GM18873 (cell line): Measurements from ENCODE around the gene PNLIPRP3.

Experiments
- ATAC-seq: cut with Tn5 transposase; IDR thresholded peaks from one replicate; pipeline ENCODE4 v1.9.1; 2021; ENCODE audit warnings: mild to moderate bottlenecking, moderate library complexity, moderate number of reproducible peaks; ENCODE audit not compliant: unreplicated experiment, low FRiP score

The PNLIPRP3 gene

GRCh38 chr10:116489460-116489859 lies 61.8 kb downstream of the PNLIPRP3 start:
- no peak for ATAC-seq

GRCh38 chr10:116490028-116490662 lies 62.5 kb downstream of the PNLIPRP3 start:
- ATAC-seq = no peak

- ATAC-seq = no peak
Measured at GRCh38 chr10:116504786-116505185, 77.1 kb downstream of the PNLIPRP3 start.

GRCh38 chr10:116510565-116510964 lies 82.9 kb downstream of the PNLIPRP3 start:
- no peak for ATAC-seq

GRCh38 chr10:116511365-116511764 lies 83.7 kb downstream of the PNLIPRP3 start:
- ATAC-seq = no peak

- no peak for ATAC-seq
Measured at GRCh38 chr10:116521424-116522290, 94.0 kb downstream of the PNLIPRP3 start.

GRCh38 chr10:116522803-116523381 lies 95.2 kb downstream of the PNLIPRP3 start:
- ATAC-seq = no peak

- no peak for ATAC-seq
Measured at GRCh38 chr10:116524736-116525135, 97.1 kb downstream of the PNLIPRP3 start.

- no peak for ATAC-seq
Measured at GRCh38 chr10:116526219-116526618, 98.6 kb downstream of the PNLIPRP3 start.
